ENCODE measurements around the gene GCHFR. TPM values are rescaled to one million over a fixed set of nuclear protein-coding genes. Genes with fewer than 3 reads are reported as not detected.
A peak's percentile ranks its signal among the peaks of the same experiment; 100 is the strongest.

The GCHFR gene
- total RNA-seq, result 10 to 100 TPM; 25.9 to 29.1 TPM

GRCh38 chr15:40763801-40764628, at the start of gene GCHFR:
Gene GCHFR, plus strand, starts transcription at chr15:40764068. Its CDS starts 113 bp downstream, at chr15:40764181.
- DNase-seq, result peak; percentile 81
- Mint-ChIP-seq H3K27me3 (no peaks in the 10 kb centered on the region), H3K4me3 (peak within 1 kb of the TSS; percentile 81), H3K9me3 (ENCODE audit: low read depth) (no peaks in the 10 kb centered on the region), H3K4me1 (peaks cover 41% of the 10 kb centered on the region), H3K27ac (peak within 1 kb of the TSS; percentile 91), H3K36me3 (peaks cover 2% of the 10 kb centered on the region)
- CTCF ChIA-PET, result interaction anchor here (0.9 to 5.4 kb wide), 9 partner anchors 8 to 130 kb away, joined by 3 to 26 read pairs (median 4); no protein-coding TSS in a partner anchor
- peak; percentile 65 for ATAC-seq

DNA sequence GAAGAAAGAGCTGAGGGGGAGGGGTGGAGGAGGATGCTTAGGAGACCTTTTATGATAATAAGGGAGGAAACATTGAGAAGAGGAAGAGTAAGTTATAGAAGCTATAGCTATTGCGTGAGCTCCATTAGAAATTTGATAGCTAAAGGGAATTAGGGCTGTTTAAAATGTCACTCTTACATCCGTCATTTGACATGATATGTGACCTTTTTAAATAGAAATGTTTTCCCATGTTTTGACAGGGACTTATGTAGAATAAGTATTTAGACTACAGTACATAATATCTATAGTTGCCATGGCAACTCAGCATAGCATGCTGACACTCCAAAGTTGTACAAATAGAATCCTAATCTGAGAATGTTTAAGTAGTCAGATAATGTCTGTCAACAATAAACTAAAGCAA, 49.7 kb upstream of the GCHFR start:
- no peak overlapping the region for H3K27ac Mint-ChIP-seq
- H3K36me3 Mint-ChIP-seq, result peaks cover 50% of the 10 kb centered on the region
- H3K4me3 Mint-ChIP-seq, result no peak overlapping the region
- H3K9me3 Mint-ChIP-seq (ENCODE audit: low read depth), result no peaks in the 10 kb centered on the region
- H3K4me1 Mint-ChIP-seq, result peaks cover 2% of the 10 kb centered on the region
- no peak for ATAC-seq
- no peaks in the 10 kb centered on the region for H3K27me3 Mint-ChIP-seq
- CTCF ChIA-PET, result interaction anchor here (0.9 to 2.0 kb wide), 3 partner anchors 9 to 69 kb away, joined by 3 to 4 read pairs (median 4); no protein-coding TSS in a partner anchor
- no peak for DNase-seq

- no peak overlapping the region for H3K27ac Mint-ChIP-seq
- no peaks in the 10 kb centered on the region for H3K27me3 Mint-ChIP-seq
- H3K36me3 Mint-ChIP-seq, result peaks cover 50% of the 10 kb centered on the region
- CTCF ChIA-PET, result no interaction called here
- peaks cover 2% of the 10 kb centered on the region for H3K4me1 Mint-ChIP-seq
- DNase-seq (no peak), ATAC-seq (no peak)
- no peak overlapping the region for H3K4me3 Mint-ChIP-seq
- H3K9me3 Mint-ChIP-seq (ENCODE audit: low read depth), result no peaks in the 10 kb centered on the region
Measured at GRCh38 chr15:40716165-40716564, 47.7 kb upstream of the GCHFR start.

DNA sequence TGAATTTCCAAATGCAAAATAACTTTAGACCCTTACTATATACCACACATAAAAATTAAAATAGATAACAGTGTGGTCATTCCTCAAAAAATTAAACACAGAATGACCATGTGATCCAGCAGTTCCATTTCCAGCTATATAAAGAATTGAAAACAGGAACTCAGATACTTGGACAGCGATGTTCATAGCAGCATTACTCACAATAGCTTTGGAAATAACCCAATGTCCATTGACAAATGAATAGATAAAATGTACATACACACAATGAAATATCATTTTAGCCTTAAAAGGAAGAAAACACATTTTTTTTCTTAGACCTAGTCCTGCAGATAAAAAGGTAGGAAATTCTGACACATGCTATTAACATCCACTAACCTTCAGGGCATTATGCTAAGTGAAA, 42.2 kb upstream of the GCHFR start:
- H3K27ac Mint-ChIP-seq, result no peak overlapping the region
- no peak overlapping the region for H3K4me3 Mint-ChIP-seq
- ATAC-seq (no peak), DNase-seq (no peak)
- H3K9me3 Mint-ChIP-seq (ENCODE audit: low read depth), result no peaks in the 10 kb centered on the region
- CTCF ChIA-PET, result interaction anchor here (1.0 kb wide), 2 partner anchors 19 to 43 kb away, joined by 3 read pairs; no protein-coding TSS in a partner anchor
- H3K4me1 Mint-ChIP-seq, result peaks cover 16% of the 10 kb centered on the region
- H3K27me3 Mint-ChIP-seq, result no peaks in the 10 kb centered on the region
- peaks cover 42% of the 10 kb centered on the region for H3K36me3 Mint-ChIP-seq

DNA sequence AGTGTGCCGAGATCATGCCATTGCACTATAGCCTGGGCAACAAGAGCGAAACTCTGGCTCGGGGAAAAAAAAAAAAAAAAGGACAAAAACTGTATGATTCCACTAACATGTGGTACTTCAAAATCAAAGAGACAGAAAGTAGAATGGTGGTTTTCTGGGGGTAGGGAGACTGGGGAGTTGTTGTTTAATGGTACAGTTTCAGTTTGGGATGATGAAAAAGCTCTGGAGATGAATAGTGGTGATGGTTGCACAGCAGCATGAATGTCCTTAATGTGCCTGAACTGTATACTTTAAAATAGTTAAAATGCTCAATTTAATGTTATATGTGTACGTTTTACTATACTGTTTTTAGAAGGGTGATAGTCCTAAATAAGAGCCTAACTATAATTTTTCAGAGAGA, 41.5 kb upstream of the GCHFR start:
- Mint-ChIP-seq H3K36me3 (peaks cover 41% of the 10 kb centered on the region), H3K27me3 (no peaks in the 10 kb centered on the region), H3K27ac (peak overlapping the region; percentile 17), H3K4me1 (peaks cover 16% of the 10 kb centered on the region), H3K4me3 (no peak overlapping the region), H3K9me3 (ENCODE audit: low read depth) (no peaks in the 10 kb centered on the region)
- CTCF ChIA-PET, result interaction anchor here (0.7 kb wide), 1 partner anchor 16 kb away, joined by 3 read pairs; no protein-coding TSS in a partner anchor
- ATAC-seq (no peak), DNase-seq (no peak)

- peaks cover 39% of the 10 kb centered on the region for H3K36me3 Mint-ChIP-seq
- ATAC-seq, result no peak
- no peaks in the 10 kb centered on the region for H3K27me3 Mint-ChIP-seq
- DNase-seq, result no peak
- CTCF ChIA-PET, result interaction anchor here (0.7 kb wide), 1 partner anchor 17 kb away, joined by 3 read pairs; no protein-coding TSS in a partner anchor
- H3K27ac Mint-ChIP-seq, result no peak overlapping the region
- H3K4me3 Mint-ChIP-seq, result no peak overlapping the region
- H3K4me1 Mint-ChIP-seq, result peaks cover 16% of the 10 kb centered on the region
- H3K9me3 Mint-ChIP-seq (ENCODE audit: low read depth), result no peaks in the 10 kb centered on the region
Measured at GRCh38 chr15:40722934-40723333, 40.9 kb upstream of the GCHFR start.

- Mint-ChIP-seq H3K4me3 (no peak overlapping the region), H3K9me3 (ENCODE audit: low read depth) (no peaks in the 10 kb centered on the region), H3K27me3 (no peaks in the 10 kb centered on the region), H3K4me1 (peaks cover 16% of the 10 kb centered on the region), H3K27ac (no peak overlapping the region), H3K36me3 (peaks cover 38% of the 10 kb centered on the region)
- CTCF ChIA-PET, result interaction anchor here (0.7 to 0.9 kb wide), 3 partner anchors 17 to 204 kb away, joined by 3 read pairs; no protein-coding TSS in a partner anchor
- DNase-seq (no peak), ATAC-seq (no peak)
Measured at GRCh38 chr15:40723919-40724318, 39.9 kb upstream of the GCHFR start.

GRCh38 chr15:40731034-40731433, 32.8 kb upstream of the GCHFR start:
- CTCF ChIA-PET, result interaction anchor here (1.2 to 3.4 kb wide), 3 partner anchors 13 to 164 kb away, joined by 3 to 11 read pairs (median 3); no protein-coding TSS in a partner anchor
- peaks cover 51% of the 10 kb centered on the region for H3K36me3 Mint-ChIP-seq
- H3K9me3 Mint-ChIP-seq (ENCODE audit: low read depth), result no peaks in the 10 kb centered on the region
- no peak overlapping the region for H3K4me3 Mint-ChIP-seq
- DNase-seq, result no peak
- H3K4me1 Mint-ChIP-seq, result no peaks in the 10 kb centered on the region
- H3K27ac Mint-ChIP-seq, result peak overlapping the region; percentile 41
- no peaks in the 10 kb centered on the region for H3K27me3 Mint-ChIP-seq
- ATAC-seq, result no peak

DNA sequence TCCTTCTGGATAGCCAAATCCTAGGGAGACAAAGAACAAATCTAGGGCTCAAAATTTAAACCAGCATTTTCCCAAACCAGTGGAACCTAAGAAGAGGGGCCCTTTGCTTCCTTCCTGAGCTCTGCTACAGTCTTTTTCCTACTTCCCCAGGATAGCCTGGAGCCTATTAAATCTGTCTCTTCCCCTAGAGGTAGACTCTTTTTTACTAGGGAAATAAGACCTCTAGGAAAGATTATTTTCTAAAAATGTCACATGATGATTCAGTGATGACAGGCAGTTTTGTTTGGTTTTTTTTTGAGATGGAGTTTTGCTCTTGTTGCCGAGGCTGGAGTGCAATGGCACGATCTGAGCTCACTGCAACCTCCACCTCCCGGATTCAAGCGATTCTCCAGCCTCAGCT, 27.3 kb upstream of the GCHFR start:
- Mint-ChIP-seq H3K4me3 (no peak overlapping the region), H3K4me1 (peaks cover 2% of the 10 kb centered on the region), H3K27ac (no peak overlapping the region), H3K36me3 (peaks cover 55% of the 10 kb centered on the region), H3K27me3 (no peaks in the 10 kb centered on the region), H3K9me3 (ENCODE audit: low read depth) (no peaks in the 10 kb centered on the region)
- no peak for ATAC-seq
- CTCF ChIA-PET, result interaction anchor here (0.9 kb wide), 1 partner anchor 24 kb away, joined by 5 read pairs; no protein-coding TSS in a partner anchor
- no peak for DNase-seq

DNA sequence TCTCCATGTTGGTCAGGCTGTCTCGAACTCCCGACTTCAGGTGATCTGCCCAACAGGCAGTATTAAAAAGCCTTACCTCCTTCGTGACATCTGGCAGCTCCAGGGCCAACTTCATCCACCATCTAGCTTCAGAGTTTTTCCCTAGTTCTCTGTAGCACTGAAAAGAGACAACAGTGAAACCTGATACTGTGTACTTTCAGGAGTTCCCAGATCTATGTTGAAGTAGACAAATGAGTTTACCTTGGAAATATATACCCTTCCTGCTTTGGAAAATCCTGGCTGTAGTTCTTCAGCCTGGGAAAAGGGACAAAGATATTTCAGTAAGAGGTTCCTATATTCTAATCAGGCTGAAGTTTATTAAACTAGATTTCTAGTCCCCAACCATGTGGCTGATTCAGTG, 26.8 kb upstream of the GCHFR start:
- ATAC-seq, result no peak
- no peak overlapping the region for H3K27ac Mint-ChIP-seq
- peaks cover 53% of the 10 kb centered on the region for H3K36me3 Mint-ChIP-seq
- no peak overlapping the region for H3K4me3 Mint-ChIP-seq
- CTCF ChIA-PET, result interaction anchor here (2.8 kb wide), 1 partner anchor 45 kb away, joined by 10 read pairs; no protein-coding TSS in a partner anchor
- DNase-seq, result no peak
- H3K4me1 Mint-ChIP-seq, result peaks cover 2% of the 10 kb centered on the region
- no peaks in the 10 kb centered on the region for H3K9me3 Mint-ChIP-seq (ENCODE audit: low read depth)
- no peaks in the 10 kb centered on the region for H3K27me3 Mint-ChIP-seq

DNA sequence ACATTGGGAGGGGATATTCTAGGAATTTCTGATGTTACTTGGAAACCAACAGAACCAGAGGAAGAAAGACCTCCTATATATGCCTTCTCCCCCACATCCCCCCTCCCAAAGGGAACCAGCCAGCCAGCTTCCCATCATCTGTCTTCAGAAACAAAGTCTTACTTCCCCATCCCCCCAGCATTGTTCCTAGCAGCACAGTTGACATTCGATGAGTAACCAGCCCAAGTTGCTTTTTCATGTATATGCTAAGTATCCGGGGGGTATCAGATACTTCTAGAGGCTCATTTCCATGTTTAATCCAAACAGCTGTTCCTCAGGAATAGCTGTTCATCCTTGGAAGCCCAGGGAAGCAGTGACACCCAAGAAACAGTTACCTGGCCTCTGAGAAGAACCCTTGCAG, 24.8 kb upstream of the GCHFR start:
- CTCF ChIA-PET, result interaction anchor here (1.2 to 2.8 kb wide), 4 partner anchors 38 to 65 kb away, joined by 3 to 10 read pairs (median 5); partner anchors contain the start of gene RAD51
- Mint-ChIP-seq H3K36me3 (peaks cover 56% of the 10 kb centered on the region), H3K27ac (no peak overlapping the region), H3K27me3 (no peaks in the 10 kb centered on the region), H3K9me3 (ENCODE audit: low read depth) (no peaks in the 10 kb centered on the region), H3K4me1 (peaks cover 21% of the 10 kb centered on the region), H3K4me3 (no peak overlapping the region)
- no peak for DNase-seq
- ATAC-seq, result no peak

GRCh38 chr15:40739854-40740253, 24.0 kb upstream of the GCHFR start:
- no peak overlapping the region for H3K27ac Mint-ChIP-seq
- H3K36me3 Mint-ChIP-seq, result peaks cover 56% of the 10 kb centered on the region
- H3K4me3 Mint-ChIP-seq, result no peak overlapping the region

GRCh38 chr15:40743485-40743901, 20.4 kb upstream of the GCHFR start:
- Mint-ChIP-seq H3K27ac (peak overlapping the region; percentile 97), H3K27me3 (no peaks in the 10 kb centered on the region)
- peak; percentile 52 for DNase-seq

More at GRCh38 chr15:40739854-40740253, 24.0 kb upstream of the GCHFR start:
- Mint-ChIP-seq H3K4me1 (peaks cover 29% of the 10 kb centered on the region), H3K9me3 (ENCODE audit: low read depth) (no peaks in the 10 kb centered on the region), H3K27me3 (no peaks in the 10 kb centered on the region)
- no peak for DNase-seq
- CTCF ChIA-PET, result interaction anchor here (1.2 to 2.8 kb wide), 3 partner anchors 39 to 45 kb away, joined by 3 to 10 read pairs (median 7); partner anchors contain the start of gene RAD51
- no peak for ATAC-seq

More at GRCh38 chr15:40743485-40743901, 20.4 kb upstream of the GCHFR start:
- H3K36me3 Mint-ChIP-seq, result peaks cover 40% of the 10 kb centered on the region
- peaks cover 52% of the 10 kb centered on the region for H3K4me1 Mint-ChIP-seq
- H3K4me3 Mint-ChIP-seq, result peak overlapping the region; percentile 39
- no peak for ATAC-seq
- no peaks in the 10 kb centered on the region for H3K9me3 Mint-ChIP-seq (ENCODE audit: low read depth)
- CTCF ChIA-PET, result interaction anchor here (0.6 to 4.1 kb wide), 19 partner anchors 10 to 151 kb away, joined by 3 to 23 read pairs (median 6); partner anchors contain the start of genes GCHFR, RAD51 and VPS18
